ENCODE data around the gene TMEM203. TPM values are rescaled to one million over a fixed set of nuclear protein-coding genes. Genes with fewer than 3 reads are reported as not detected.

TMEM203 gene
- total and polyA plus RNA-seq, 2 of the 13 experiments (the other 11 are each of a cell fraction or from before 2014, with no cell fraction given) = 23.4 to 36.7 TPM

DNA sequence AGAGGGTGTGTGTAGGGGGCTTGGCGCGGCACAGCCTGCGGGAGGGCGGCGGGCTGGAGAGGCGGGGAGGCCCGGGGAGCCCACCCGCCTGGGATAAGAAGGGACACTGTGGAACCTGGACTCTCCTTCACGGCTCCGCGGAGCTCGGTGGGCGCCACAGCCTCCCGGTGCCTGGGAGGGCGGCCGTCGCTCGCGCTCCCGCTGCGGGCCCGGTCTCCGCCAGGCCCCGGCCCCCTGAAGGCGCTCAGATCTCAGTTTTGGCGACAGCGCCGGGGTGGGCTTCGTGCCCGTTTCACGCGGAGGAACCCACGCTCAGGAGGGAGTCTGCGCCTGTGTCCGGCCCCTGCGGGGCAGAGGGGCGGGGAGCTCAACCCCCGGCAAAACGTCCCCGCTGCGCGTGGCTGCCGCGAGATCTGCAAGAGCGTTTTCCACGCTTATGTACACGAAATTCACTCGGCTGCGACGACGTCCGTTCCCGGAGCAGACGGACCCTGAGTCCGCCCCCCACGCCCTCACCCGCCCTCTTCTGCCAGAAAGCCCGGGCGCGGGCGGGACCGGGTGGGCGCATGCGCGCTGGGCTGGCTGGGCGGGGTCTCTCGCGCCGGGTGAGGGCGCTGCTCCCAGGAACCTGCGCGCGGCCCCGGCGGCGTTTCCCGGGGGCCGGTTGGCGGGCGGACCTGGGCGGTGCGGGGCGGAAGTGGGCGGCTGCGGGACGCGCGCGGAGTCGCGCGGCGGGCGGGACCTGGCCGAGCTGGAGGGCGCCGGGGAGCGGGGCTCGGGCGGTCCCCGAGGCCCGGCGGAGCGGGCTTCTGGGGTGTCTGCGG is 49.4 kb upstream of the TMEM203 start, which contains the start of gene NELFB (continued):
- TF ChIP-seq NONO (IDR thresholded peaks at IDR 0.05) = no peak
- TF ChIP-seq NONO (CRISPR knock-in tag; conservative IDR thresholded peaks at IDR 0.05) = peak; percentile 80; the same call in 1 of the 2 replicates
- 0 out of 2 replicates have a peak, but pooled peaks have one; percentile 28 for TF ChIP-seq ZFP36L1 (CRISPR knock-in tag; IDR thresholded peaks at IDR 0.05)
- no peak for TF ChIP-seq TEAD3 (CRISPR knock-in tag; optimal IDR thresholded peaks at IDR 0.05; ENCODE audit: borderline replicate concordance)
- TF ChIP-seq ZNF20 (CRISPR knock-in tag; IDR thresholded peaks at IDR 0.05) = no peak
- 0 out of 2 replicates have a peak, but pooled peaks have one; percentile 65 for TF ChIP-seq ZNF891 (CRISPR knock-in tag; IDR thresholded peaks at IDR 0.05)
- no peak for TF ChIP-seq JUND (CRISPR knock-in tag; IDR thresholded peaks at IDR 0.05)
- TF ChIP-seq, protein P1, sequence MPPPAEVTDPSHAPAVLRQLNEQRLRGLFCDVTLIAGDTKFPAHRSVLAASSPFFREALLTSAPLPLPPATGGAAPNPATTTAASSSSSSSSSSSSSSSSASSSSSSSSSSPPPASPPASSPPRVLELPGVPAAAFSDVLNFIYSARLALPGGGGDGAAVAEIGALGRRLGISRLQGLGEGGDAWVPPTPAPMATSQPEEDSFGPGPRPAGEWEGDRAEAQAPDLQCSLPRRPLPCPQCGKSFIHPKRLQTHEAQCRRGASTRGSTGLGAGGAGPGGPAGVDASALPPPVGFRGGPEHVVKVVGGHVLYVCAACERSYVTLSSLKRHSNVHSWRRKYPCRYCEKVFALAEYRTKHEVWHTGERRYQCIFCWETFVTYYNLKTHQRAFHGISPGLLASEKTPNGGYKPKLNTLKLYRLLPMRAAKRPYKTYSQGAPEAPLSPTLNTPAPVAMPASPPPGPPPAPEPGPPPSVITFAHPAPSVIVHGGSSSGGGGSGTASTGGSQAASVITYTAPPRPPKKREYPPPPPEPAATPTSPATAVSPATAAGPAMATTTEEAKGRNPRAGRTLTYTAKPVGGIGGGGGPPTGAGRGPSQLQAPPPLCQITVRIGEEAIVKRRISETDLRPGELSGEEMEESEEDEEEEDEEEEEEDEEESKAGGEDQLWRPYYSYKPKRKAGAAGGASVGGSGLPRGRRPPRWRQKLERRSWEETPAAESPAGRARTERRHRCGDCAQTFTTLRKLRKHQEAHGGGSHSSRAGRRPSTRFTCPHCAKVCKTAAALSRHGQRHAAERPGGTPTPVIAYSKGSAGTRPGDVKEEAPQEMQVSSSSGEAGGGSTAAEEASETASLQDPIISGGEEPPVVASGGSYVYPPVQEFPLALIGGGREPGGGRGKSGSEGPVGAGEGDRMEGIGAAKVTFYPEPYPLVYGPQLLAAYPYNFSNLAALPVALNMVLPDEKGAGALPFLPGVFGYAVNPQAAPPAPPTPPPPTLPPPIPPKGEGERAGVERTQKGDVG (CRISPR knock-in tag; IDR thresholded peaks at IDR 0.05; ENCODE audit: borderline replicate concordance) = no peak
- no peak for TF ChIP-seq AHR (CRISPR knock-in tag; IDR thresholded peaks at IDR 0.05)
- no peak for TF ChIP-seq CEBPB (IDR thresholded peaks at IDR 0.05; ENCODE audit: borderline replicate concordance, low read depth, low read length)
- TF ChIP-seq TOE1 (CRISPR knock-in tag; IDR thresholded peaks at IDR 0.05) = peak; percentile 48
- TF ChIP-seq NAIF1 (CRISPR knock-in tag; IDR thresholded peaks at IDR 0.05; ENCODE audit: borderline replicate concordance) = no peak
- peak; percentile 34 for TF ChIP-seq TAF15 (IDR thresholded peaks at IDR 0.05; ENCODE audit: low read depth, low read length, poor library complexity, severe bottlenecking)
- no peak for TF ChIP-seq THYN1 (CRISPR knock-in tag; IDR thresholded peaks at IDR 0.05; ENCODE audit: borderline replicate concordance, low read depth)
- TF ChIP-seq MAFG (CRISPR knock-in tag; IDR thresholded peaks at IDR 0.05) = no peak
- TF ChIP-seq SP2 (CRISPR knock-in tag; IDR thresholded peaks at IDR 0.05) = peak; percentile 52
- TF ChIP-seq ZNF24 (IDR thresholded peaks at IDR 0.05) = no peak
- no peak for TF ChIP-seq ZNF432 (CRISPR knock-in tag; IDR thresholded peaks at IDR 0.05; ENCODE audit: borderline replicate concordance)
- TF ChIP-seq MED13 (CRISPR knock-in tag; IDR thresholded peaks at IDR 0.05) = no peak; the same call in 1 of the 2 replicates
- no peak for TF ChIP-seq SCMH1 (CRISPR knock-in tag; IDR thresholded peaks at IDR 0.05; ENCODE audit: borderline replicate concordance)
- no peak for TF ChIP-seq ZNF720 (CRISPR knock-in tag; IDR thresholded peaks at IDR 0.05)
- no peak for TF ChIP-seq MZF1 (CRISPR knock-in tag; IDR thresholded peaks at IDR 0.05; ENCODE audit: borderline replicate concordance)
- no peak for TF ChIP-seq BORCS8-MEF2B (CRISPR knock-in tag; IDR thresholded peaks at IDR 0.05)
- TF ChIP-seq CCAR2 (optimal IDR thresholded peaks at IDR 0.05; ENCODE audit: low read depth, low read length) = no peak
- no peak for TF ChIP-seq PLRG1 (conservative IDR thresholded peaks at IDR 0.05)
- TF ChIP-seq, protein P2, sequence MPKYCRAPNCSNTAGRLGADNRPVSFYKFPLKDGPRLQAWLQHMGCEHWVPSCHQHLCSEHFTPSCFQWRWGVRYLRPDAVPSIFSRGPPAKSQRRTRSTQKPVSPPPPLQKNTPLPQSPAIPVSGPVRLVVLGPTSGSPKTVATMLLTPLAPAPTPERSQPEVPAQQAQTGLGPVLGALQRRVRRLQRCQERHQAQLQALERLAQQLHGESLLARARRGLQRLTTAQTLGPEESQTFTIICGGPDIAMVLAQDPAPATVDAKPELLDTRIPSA (CRISPR knock-in tag; IDR thresholded peaks at IDR 0.05; ENCODE audit: borderline replicate concordance) = no peak
- TF ChIP-seq, protein P3, sequence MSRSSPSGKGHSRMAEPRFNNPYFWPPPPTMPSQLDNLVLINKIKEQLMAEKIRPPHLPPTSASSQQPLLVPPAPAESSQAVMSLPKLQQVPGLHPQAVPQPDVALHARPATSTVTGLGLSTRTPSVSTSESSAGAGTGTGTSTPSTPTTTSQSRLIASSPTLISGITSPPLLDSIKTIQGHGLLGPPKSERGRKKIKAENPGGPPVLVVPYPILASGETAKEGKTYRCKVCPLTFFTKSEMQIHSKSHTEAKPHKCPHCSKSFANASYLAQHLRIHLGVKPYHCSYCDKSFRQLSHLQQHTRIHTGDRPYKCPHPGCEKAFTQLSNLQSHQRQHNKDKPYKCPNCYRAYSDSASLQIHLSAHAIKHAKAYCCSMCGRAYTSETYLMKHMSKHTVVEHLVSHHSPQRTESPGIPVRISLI (CRISPR knock-in tag; IDR thresholded peaks at IDR 0.05; ENCODE audit: borderline replicate concordance) = no peak
